ENCODE measurements around the gene ZGLP1.

DNA sequence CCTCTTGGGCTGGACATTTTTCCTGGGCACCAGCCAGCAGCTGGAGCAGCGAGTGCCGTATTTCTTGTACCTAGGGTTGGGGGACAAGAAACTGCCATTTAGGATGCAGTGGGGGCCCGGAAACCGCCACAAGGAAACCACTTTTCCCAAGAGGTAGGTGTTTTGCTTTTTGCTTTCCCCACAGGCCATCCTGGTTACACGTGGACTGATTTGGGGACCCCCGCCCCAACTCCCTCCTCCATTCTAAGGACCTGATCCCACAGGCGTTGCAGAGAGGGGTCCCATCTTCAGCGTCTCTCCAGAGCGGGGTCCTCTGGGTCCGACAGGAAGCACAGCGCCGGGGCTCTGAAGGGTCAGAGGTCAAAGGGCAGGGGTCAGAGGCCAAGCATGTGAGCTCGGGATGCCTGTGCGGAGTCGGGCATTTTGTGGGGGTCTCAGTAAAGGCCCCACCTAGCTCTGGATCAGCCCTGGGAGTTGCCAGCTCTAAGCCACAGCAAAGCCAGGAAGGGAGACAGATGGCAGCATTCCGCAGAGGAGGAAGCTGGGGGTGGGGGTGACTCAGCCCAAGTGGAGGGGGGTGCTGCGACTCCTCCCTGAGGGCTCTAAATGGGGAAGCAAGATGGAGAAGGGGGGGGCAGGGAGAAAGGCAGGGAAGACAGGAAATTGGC, 4.3 kb downstream of the ZGLP1 start:
- TF ChIP-seq, protein P1, sequence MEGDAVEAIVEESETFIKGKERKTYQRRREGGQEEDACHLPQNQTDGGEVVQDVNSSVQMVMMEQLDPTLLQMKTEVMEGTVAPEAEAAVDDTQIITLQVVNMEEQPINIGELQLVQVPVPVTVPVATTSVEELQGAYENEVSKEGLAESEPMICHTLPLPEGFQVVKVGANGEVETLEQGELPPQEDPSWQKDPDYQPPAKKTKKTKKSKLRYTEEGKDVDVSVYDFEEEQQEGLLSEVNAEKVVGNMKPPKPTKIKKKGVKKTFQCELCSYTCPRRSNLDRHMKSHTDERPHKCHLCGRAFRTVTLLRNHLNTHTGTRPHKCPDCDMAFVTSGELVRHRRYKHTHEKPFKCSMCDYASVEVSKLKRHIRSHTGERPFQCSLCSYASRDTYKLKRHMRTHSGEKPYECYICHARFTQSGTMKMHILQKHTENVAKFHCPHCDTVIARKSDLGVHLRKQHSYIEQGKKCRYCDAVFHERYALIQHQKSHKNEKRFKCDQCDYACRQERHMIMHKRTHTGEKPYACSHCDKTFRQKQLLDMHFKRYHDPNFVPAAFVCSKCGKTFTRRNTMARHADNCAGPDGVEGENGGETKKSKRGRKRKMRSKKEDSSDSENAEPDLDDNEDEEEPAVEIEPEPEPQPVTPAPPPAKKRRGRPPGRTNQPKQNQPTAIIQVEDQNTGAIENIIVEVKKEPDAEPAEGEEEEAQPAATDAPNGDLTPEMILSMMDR (conservative IDR thresholded peaks at IDR 0.05; ENCODE audit: low read length): no peak
- TF ChIP-seq EZH2phosphoT487 (IDR thresholded peaks at IDR 0.05; ENCODE audit: borderline replicate concordance): no peak

All from Loucy (cell line).